ENCODE data around the gene RMND1.
"Not testable (repeated sequence)": the region's sequence is repeated elsewhere in the genome, so short reads cannot be mapped to it uniquely, and the experiment has no call there.

Gene RMND1

GRCh38 chr6:151452750-151453427, 963 bp upstream of the RMND1 start:
- peak overlapping the region; percentile 83 for H3K4me3 ChIP-seq (ENCODE audit: low read length)
- TF ChIP-seq EZH2phosphoT487 (IDR thresholded peaks at IDR 0.05; ENCODE audit: low read depth) = no peak
- TF ChIP-seq, protein P1, sequence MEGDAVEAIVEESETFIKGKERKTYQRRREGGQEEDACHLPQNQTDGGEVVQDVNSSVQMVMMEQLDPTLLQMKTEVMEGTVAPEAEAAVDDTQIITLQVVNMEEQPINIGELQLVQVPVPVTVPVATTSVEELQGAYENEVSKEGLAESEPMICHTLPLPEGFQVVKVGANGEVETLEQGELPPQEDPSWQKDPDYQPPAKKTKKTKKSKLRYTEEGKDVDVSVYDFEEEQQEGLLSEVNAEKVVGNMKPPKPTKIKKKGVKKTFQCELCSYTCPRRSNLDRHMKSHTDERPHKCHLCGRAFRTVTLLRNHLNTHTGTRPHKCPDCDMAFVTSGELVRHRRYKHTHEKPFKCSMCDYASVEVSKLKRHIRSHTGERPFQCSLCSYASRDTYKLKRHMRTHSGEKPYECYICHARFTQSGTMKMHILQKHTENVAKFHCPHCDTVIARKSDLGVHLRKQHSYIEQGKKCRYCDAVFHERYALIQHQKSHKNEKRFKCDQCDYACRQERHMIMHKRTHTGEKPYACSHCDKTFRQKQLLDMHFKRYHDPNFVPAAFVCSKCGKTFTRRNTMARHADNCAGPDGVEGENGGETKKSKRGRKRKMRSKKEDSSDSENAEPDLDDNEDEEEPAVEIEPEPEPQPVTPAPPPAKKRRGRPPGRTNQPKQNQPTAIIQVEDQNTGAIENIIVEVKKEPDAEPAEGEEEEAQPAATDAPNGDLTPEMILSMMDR (IDR thresholded peaks at IDR 0.05; ENCODE audit: low read depth, low read length) = no peak
- H3K9ac ChIP-seq (ENCODE audit: low read length) = peak overlapping the region; percentile 87
- H3K27ac ChIP-seq (ENCODE audit: low read length) = peak overlapping the region; percentile 73
- H2AFZ ChIP-seq (ENCODE audit: low read depth, low read length) = peak overlapping the region; percentile 45; the same call in 1 of the 2 replicates
- H4K20me1 ChIP-seq (ENCODE audit: insufficient read depth, low read length) = no peaks in the 10 kb centered on the region
- peaks cover 9% of the 10 kb centered on the region for H3K4me1 ChIP-seq (ENCODE audit: low read length)
- H3K79me2 ChIP-seq (ENCODE audit: low read length) = peaks cover 24% of the 10 kb centered on the region
- no peaks in the 10 kb centered on the region for H3K36me3 ChIP-seq (replicated peaks; ENCODE audit: low read depth, low read length)
- H3K4me2 ChIP-seq (ENCODE audit: low read length) = peak overlapping the region; percentile 80
- H3K27me3 ChIP-seq (ENCODE audit: low read depth, low read length) = no peaks in the 10 kb centered on the region
- H3K9me3 ChIP-seq (ENCODE audit: insufficient read depth, low read length) = no peaks in the 10 kb centered on the region

DNA sequence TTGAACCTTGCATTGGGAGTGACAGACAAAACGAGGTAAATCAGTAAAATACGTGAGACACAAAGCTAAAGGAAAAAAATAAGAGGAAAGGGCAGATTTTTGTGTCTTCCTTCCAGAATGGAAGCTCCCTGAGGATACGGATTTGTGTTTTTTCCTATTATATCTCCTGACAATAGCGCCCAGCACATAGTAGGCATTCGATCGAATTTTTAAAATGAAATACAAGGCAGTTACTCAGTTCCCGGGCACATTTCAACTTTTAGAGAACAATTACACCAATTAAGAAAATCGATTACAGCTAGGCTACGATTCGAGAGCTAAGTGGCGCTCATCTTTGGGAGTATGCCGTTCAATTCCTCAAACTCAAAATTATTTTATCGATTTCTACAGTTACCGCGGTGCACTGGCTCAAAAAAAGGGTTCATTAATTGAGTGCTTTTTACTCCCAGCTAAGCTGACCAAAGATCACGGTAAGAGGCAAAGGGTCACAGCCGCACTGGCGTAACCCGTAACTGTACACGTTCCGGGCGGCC, 443 bp downstream of the RMND1 start:
- peak overlapping the region; percentile 88 for H3K9ac ChIP-seq (ENCODE audit: low read length)
- H3K27ac ChIP-seq (ENCODE audit: low read length) = peak overlapping the region; percentile 44
- H3K4me1 ChIP-seq (ENCODE audit: low read length) = peaks cover 9% of the 10 kb centered on the region
- H3K4me2 ChIP-seq (ENCODE audit: low read length) = peak overlapping the region; percentile 97
- H3K79me2 ChIP-seq (ENCODE audit: low read length) = peaks cover 24% of the 10 kb centered on the region
- TF ChIP-seq, protein P1 (IDR thresholded peaks at IDR 0.05; ENCODE audit: low read depth, low read length) = no peak
- no peak for TF ChIP-seq EZH2phosphoT487 (IDR thresholded peaks at IDR 0.05; ENCODE audit: low read depth)
- H2AFZ ChIP-seq (ENCODE audit: low read depth, low read length) = peak overlapping the region; percentile 79; the same call in 1 of the 2 replicates
- H3K36me3 ChIP-seq (replicated peaks; ENCODE audit: low read depth, low read length) = no peaks in the 10 kb centered on the region
- H3K4me3 ChIP-seq (ENCODE audit: low read length) = peak overlapping the region; percentile 94
- no peaks in the 10 kb centered on the region for H3K27me3 ChIP-seq (ENCODE audit: low read depth, low read length)
- H4K20me1 ChIP-seq (ENCODE audit: insufficient read depth, low read length) = no peaks in the 10 kb centered on the region
- H3K9me3 ChIP-seq (ENCODE audit: insufficient read depth, low read length) = no peaks in the 10 kb centered on the region

DNA sequence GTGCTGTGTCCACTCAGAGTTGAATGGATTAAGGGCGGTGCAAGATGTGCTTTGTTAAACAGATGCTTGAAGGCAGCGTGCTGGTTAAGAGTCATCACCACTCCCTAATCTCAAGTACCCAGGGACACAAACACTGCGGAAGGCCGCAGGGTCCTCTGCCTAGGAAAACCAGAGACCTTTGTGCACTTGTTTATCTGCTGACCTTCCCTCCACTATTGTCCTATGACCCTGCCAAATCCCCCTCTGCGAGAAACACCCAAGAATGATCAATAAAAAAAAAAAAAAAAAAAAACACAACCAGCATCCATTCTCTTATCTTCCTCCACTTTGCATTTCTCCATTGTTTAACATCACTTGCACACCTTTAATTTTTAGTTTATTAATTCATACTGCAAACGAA, 998 bp downstream of the RMND1 start:
- H3K27ac ChIP-seq (ENCODE audit: low read length); H4K20me1 ChIP-seq (ENCODE audit: insufficient read depth, low read length); H3K36me3 ChIP-seq (replicated peaks; ENCODE audit: low read depth, low read length); H3K9me3 ChIP-seq (ENCODE audit: insufficient read depth, low read length); H2AFZ ChIP-seq (ENCODE audit: low read depth, low read length); H3K4me1 ChIP-seq (ENCODE audit: low read length); H3K27me3 ChIP-seq (ENCODE audit: low read depth, low read length): not testable (repeated sequence)
- peak overlapping the region; percentile 88 for H3K9ac ChIP-seq (ENCODE audit: low read length)
- peaks cover 24% of the 10 kb centered on the region for H3K79me2 ChIP-seq (ENCODE audit: low read length)
- H3K4me2 ChIP-seq (ENCODE audit: low read length) = peak overlapping the region; percentile 97
- H3K4me3 ChIP-seq (ENCODE audit: low read length) = peak overlapping the region; percentile 94

DNA sequence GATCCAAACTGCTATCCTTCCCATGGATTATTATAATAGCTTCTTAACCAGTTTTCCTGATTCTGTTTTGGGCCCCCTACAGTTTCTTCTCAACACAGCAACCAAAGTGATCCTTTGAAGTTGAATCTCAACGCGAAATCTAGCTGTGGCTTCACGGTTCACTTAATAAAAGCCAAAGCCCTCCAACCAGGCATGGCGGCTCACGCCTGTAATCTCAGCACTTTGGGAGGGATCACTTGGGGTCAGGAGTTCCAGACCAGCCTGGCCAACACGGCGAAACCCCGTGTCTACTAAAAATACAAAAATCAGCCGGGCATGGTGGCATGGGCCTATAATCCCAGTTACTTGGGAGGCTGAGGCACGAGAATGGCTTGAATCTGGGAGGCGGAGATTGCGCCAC, 3.3 kb downstream of the RMND1 start:
- Histone ChIP-seq H3K4me3 (ENCODE audit: low read length) (no peak overlapping the region), H3K27me3 (ENCODE audit: low read depth, low read length) (no peaks in the 10 kb centered on the region), H3K9me3 (ENCODE audit: insufficient read depth, low read length) (no peaks in the 10 kb centered on the region)

More for the DNA sequence above, 3.3 kb downstream of the RMND1 start:
- Histone ChIP-seq H3K36me3 (replicated peaks; ENCODE audit: low read depth, low read length) (no peaks in the 10 kb centered on the region), H3K79me2 (ENCODE audit: low read length) (peaks cover 25% of the 10 kb centered on the region), H3K4me1 (ENCODE audit: low read length) (peaks cover 7% of the 10 kb centered on the region), H3K27ac (ENCODE audit: low read length) (no peak overlapping the region), H3K9ac (ENCODE audit: low read length) (no peak overlapping the region), H2AFZ (ENCODE audit: low read depth, low read length) (no peak overlapping the region), H3K4me2 (ENCODE audit: low read length) (no peak overlapping the region), H4K20me1 (ENCODE audit: insufficient read depth, low read length) (no peaks in the 10 kb centered on the region)
- TF ChIP-seq, protein P1 (IDR thresholded peaks at IDR 0.05; ENCODE audit: low read depth, low read length) = no peak
